Vagina (tissue), 2 donors: ENCODE data around the gene EP400. TPM values are rescaled to one million over a fixed set of nuclear protein-coding genes. Genes with fewer than 3 reads are reported as not detected.

Experiments used
- DNase-seq, 2 donors: peaks; one replicate each; pipeline ENCODE4 v3.0.0-alpha.2; 2017; ENCODE audit errors: extremely low spot score in 2 of 2
- H3K27ac ChIP-seq: fragments of 200-600 bp; sonication (generic); one replicate; pipeline ENCODE4 v1.5.1; 2019
- H3K27me3 ChIP-seq: fragments of 200-600 bp; sonication (generic); one replicate; pipeline ENCODE4 v1.5.1; 2019
- H3K36me3 ChIP-seq, 2 donors: fragments of 200-600 bp; sonication (generic); one replicate each; pipeline ENCODE4 v1.5.1; 2017 to 2019
- H3K4me1 ChIP-seq: fragments of 200-600 bp; sonication (generic); one replicate; pipeline ENCODE4 v1.5.1; 2019
- H3K4me3 ChIP-seq, 2 donors: fragments of 200-600 bp; sonication (generic); 1 replicate in 1 of 2; 2 replicates in 1 of 2; pipeline ENCODE4 v1.5.1; 2016 to 2019
- H3K9me3 ChIP-seq: fragments of 200-600 bp; sonication (generic); one replicate; pipeline ENCODE4 v1.5.1; 2019
- CTCF ChIP-seq, 3 experiments: fragments of 450-650 bp in 2 of 3; fragments of 200-600 bp in 1 of 3; sonication (generic) in 1 of 3; IDR thresholded peaks; one replicate each; pipeline ENCODE4 v1.5.1; 2017 to 2019; ENCODE audit warnings: antibody characterized with exemption in 3 of 3, mild to moderate bottlenecking in 2 of 3, moderate library complexity in 2 of 3
- POLR2A ChIP-seq, 2 donors: fragments of 450-650 bp; IDR thresholded peaks; one replicate each; pipeline ENCODE4 v1.6.1; 2017; ENCODE audit warnings: antibody characterized with exemption in 2 of 2, mild to moderate bottlenecking in 2 of 2, moderate library complexity in 2 of 2
- POLR2AphosphoS5 ChIP-seq, 2 donors: sonication (generic); formaldehyde crosslinking; IDR thresholded peaks; one replicate each; pipeline ENCODE4 v1.9.0; 2017; ENCODE audit warnings: antibody characterized with exemption in 2 of 2, mild to moderate bottlenecking in 2 of 2, low read depth in 1 of 2; ENCODE audit not compliant: insufficient read depth in 1 of 2
- intact Hi-C: fragments of 100-400 bp; cut with DNase I; formaldehyde crosslinking; loops from one replicate; pipeline ENCODE4 v1.15.1; 2023
- total RNA-seq: library from RNA; depleted of rRNA; stranded (reverse); fragments of >200 nt; gene quantifications from one replicate; pipeline ENCODE4 v1.2.3, GENCODE V29; 2016

Gene EP400
- total RNA-seq, 1 donor from 2014 or later, result 35.6 TPM

- TF ChIP-seq CTCF (IDR thresholded peaks at IDR 0.05) (no peak), POLR2A (IDR thresholded peaks at IDR 0.05) (no peak), POLR2AphosphoS5 (IDR thresholded peaks at IDR 0.05; ENCODE audit: insufficient read depth in 1 of 2, low read depth in 1 of 2) (no peak)
- peaks cover 0 to 38% of the 10 kb centered on the region in 2 donors for H3K36me3 ChIP-seq
- no peak overlapping the region for H3K4me3 ChIP-seq
- no peaks in the 10 kb centered on the region for H3K27me3 ChIP-seq
- no peaks in the 10 kb centered on the region for H3K4me1 ChIP-seq
- intact Hi-C loops, result no loop called here
- H3K9me3 ChIP-seq, result no peaks in the 10 kb centered on the region
- H3K27ac ChIP-seq, result no peak overlapping the region
- no peak for DNase-seq
These were observed 29.9 kb downstream of the EP400 start for GRCh38 chr12:131979606-131980005.

- intact Hi-C loops, result no loop called here
- Histone ChIP-seq H3K4me3 (no peak overlapping the region), H3K27ac (no peak overlapping the region), H3K36me3 (peaks cover 0 to 38% of the 10 kb centered on the region in 2 donors), H3K27me3 (no peaks in the 10 kb centered on the region), H3K9me3 (no peaks in the 10 kb centered on the region), H3K4me1 (no peaks in the 10 kb centered on the region)
- TF ChIP-seq POLR2AphosphoS5 (IDR thresholded peaks at IDR 0.05; ENCODE audit: insufficient read depth in 1 of 2, low read depth in 1 of 2), result no peak
- DNase-seq, result no peak
These were observed 30.5 kb downstream of the EP400 start for GRCh38 chr12:131980263-131980662.

- no peaks in the 10 kb centered on the region for H3K9me3 ChIP-seq
- DNase-seq, result no peak
- H3K27ac ChIP-seq, result no peak overlapping the region
- TF ChIP-seq POLR2A (IDR thresholded peaks at IDR 0.05) (no peak), CTCF (IDR thresholded peaks at IDR 0.05) (no peak), POLR2AphosphoS5 (IDR thresholded peaks at IDR 0.05; ENCODE audit: insufficient read depth in 1 of 2, low read depth in 1 of 2) (no peak)
- intact Hi-C loops, result no loop called here
- no peak overlapping the region for H3K4me3 ChIP-seq
- peaks cover 0 to 42% of the 10 kb centered on the region in 2 donors for H3K36me3 ChIP-seq
- H3K4me1 ChIP-seq, result no peaks in the 10 kb centered on the region
- no peaks in the 10 kb centered on the region for H3K27me3 ChIP-seq
These were observed 31.6 kb downstream of the EP400 start for GRCh38 chr12:131981388-131981787.

GRCh38 chr12:131982041-131982440 lies 32.3 kb downstream of the EP400 start:
- H3K4me1 ChIP-seq, result no peaks in the 10 kb centered on the region

GRCh38 chr12:131983026-131983425 lies 33.3 kb downstream of the EP400 start:
- intact Hi-C loops, result no loop called here
- peaks cover 0 to 58% of the 10 kb centered on the region in 2 donors for H3K36me3 ChIP-seq
- no peaks in the 10 kb centered on the region for H3K27me3 ChIP-seq
- no peaks in the 10 kb centered on the region for H3K4me1 ChIP-seq
- H3K27ac ChIP-seq, result no peak overlapping the region
- no peaks in the 10 kb centered on the region for H3K9me3 ChIP-seq
- TF ChIP-seq POLR2A (IDR thresholded peaks at IDR 0.05) (no peak), CTCF (IDR thresholded peaks at IDR 0.05) (no peak), POLR2AphosphoS5 (IDR thresholded peaks at IDR 0.05; ENCODE audit: insufficient read depth in 1 of 2, low read depth in 1 of 2) (no peak)
- no peak overlapping the region for H3K4me3 ChIP-seq
- no peak for DNase-seq

More at GRCh38 chr12:131982041-131982440, 32.3 kb downstream of the EP400 start:
- Histone ChIP-seq H3K36me3 (peaks cover 0 to 48% of the 10 kb centered on the region in 2 donors), H3K4me3 (no peak overlapping the region), H3K27ac (no peak overlapping the region), H3K27me3 (no peaks in the 10 kb centered on the region), H3K9me3 (no peaks in the 10 kb centered on the region)
- TF ChIP-seq CTCF (IDR thresholded peaks at IDR 0.05) (no peak), POLR2AphosphoS5 (IDR thresholded peaks at IDR 0.05; ENCODE audit: insufficient read depth in 1 of 2, low read depth in 1 of 2) (no peak), POLR2A (IDR thresholded peaks at IDR 0.05) (no peak)
- intact Hi-C loops, result no loop called here
- no peak for DNase-seq
